Neural cell (in vitro differentiated cells): ENCODE measurements around the gene ZBTB17. TPM values are rescaled to one million over a fixed set of nuclear protein-coding genes. Genes with fewer than 3 reads are reported as not detected.

Experiments used
- H2AFZ ChIP-seq: fragments of 200-600, 300-800 bp; sonication (generic), shearing (Covaris generic); 2 replicates; pipeline ENCODE4 v1.6.0; 2014; ENCODE audit warnings: low read depth, mild to moderate bottlenecking, antibody characterized with exemption, low read length, moderate library complexity
- H3F3A ChIP-seq: fragments of 200-600 bp; shearing (Covaris generic); 2 replicates; pipeline ENCODE4 v1.6.1; 2016; ENCODE audit warnings: mild to moderate bottlenecking, moderate library complexity, mixed read lengths, antibody characterized with exemption, low read length; ENCODE audit not compliant: insufficient read depth, poor library complexity, severe bottlenecking
- H3K27ac ChIP-seq: fragments of 200-600, 300-800 bp; sonication (generic), shearing (Covaris generic); 2 replicates; pipeline ENCODE4 v1.5.1; 2014; ENCODE audit warnings: mild to moderate bottlenecking, low read length, moderate library complexity
- H3K27me3 ChIP-seq: fragments of 300-800, 200-600 bp; sonication (generic), shearing (Covaris generic); 2 replicates; pipeline ENCODE4 v1.6.0; 2014; ENCODE audit warnings: mild to moderate bottlenecking, low read depth, low read length, moderate library complexity; ENCODE audit not compliant: insufficient read depth
- H3K36me3 ChIP-seq: fragments of 300-800, 200-600 bp; sonication (generic), shearing (Covaris generic); 2 replicates; pipeline ENCODE4 v1.5.1; 2014; ENCODE audit warnings: mild to moderate bottlenecking, antibody characterized with exemption, low read length, moderate library complexity; ENCODE audit not compliant: insufficient read depth
- H3K4me2 ChIP-seq: fragments of 300-800, 200-600 bp; sonication (generic), shearing (Covaris generic); 2 replicates; pipeline ENCODE4 v1.6.0; 2014; ENCODE audit warnings: mild to moderate bottlenecking, low read length
- H3K4me3 ChIP-seq: fragments of 300-800, 200-600 bp; sonication (generic), shearing (Covaris generic); 2 replicates; pipeline ENCODE4 v1.5.1; 2014; ENCODE audit warnings: mild to moderate bottlenecking, low read length, moderate library complexity
- H3K79me2 ChIP-seq: fragments of 200-600 bp; shearing (Covaris generic); replicated peaks from 2 replicates; pipeline ENCODE4 v1.6.0; 2014; ENCODE audit warnings: mild to moderate bottlenecking, low read length, moderate library complexity; ENCODE audit not compliant: insufficient read depth
- H3K9ac ChIP-seq: fragments of 300-800, 200-600 bp; sonication (generic), shearing (Covaris generic); 2 replicates; pipeline ENCODE4 v1.6.1; 2016; ENCODE audit warnings: mild to moderate bottlenecking, low read length, mixed read lengths
- H3K9me2 ChIP-seq: fragments of 200-600 bp; shearing (Covaris generic); 2 replicates; pipeline ENCODE4 v1.6.1; 2016; ENCODE audit warnings: mild to moderate bottlenecking, low read length, mixed read lengths; ENCODE audit not compliant: insufficient read depth
- H3K9me3 ChIP-seq: fragments of 200-600, 300-800 bp; sonication (generic), shearing (Covaris generic); 2 replicates; pipeline ENCODE4 v1.6.1; 2016; ENCODE audit warnings: mild to moderate bottlenecking, mixed run types, low read length, moderate library complexity, mixed read lengths
- H4K20me1 ChIP-seq: fragments of 200-600 bp; shearing (Covaris generic); 2 replicates; pipeline ENCODE4 v1.6.1; 2016; ENCODE audit warnings: mild to moderate bottlenecking, mixed run types; ENCODE audit not compliant: insufficient read depth
- CTCF ChIP-seq: fragments of 450-650 bp; IDR thresholded peaks from 2 replicates; pipeline ENCODE4 v1.5.1; 2014; ENCODE audit warnings: antibody characterized with exemption, mild to moderate bottlenecking, moderate library complexity; ENCODE audit not compliant: poor library complexity, severe bottlenecking
- EP300 ChIP-seq: fragments of 450-650 bp; conservative IDR thresholded peaks from 2 replicates; pipeline ENCODE4 v1.6.1; 2014; ENCODE audit warnings: antibody characterized with exemption, mild to moderate bottlenecking, moderate library complexity; ENCODE audit not compliant: poor library complexity, severe bottlenecking
- EZH2 ChIP-seq: fragments of 200-600, 300-800 bp; shearing (Covaris generic), sonication (generic); IDR thresholded peaks from 2 replicates; pipeline ENCODE4 v1.6.1; 2014; ENCODE audit warnings: antibody characterized with exemption, low read length, borderline replicate concordance, mild to moderate bottlenecking; ENCODE audit not compliant: insufficient read depth, poor library complexity, severe bottlenecking
- MXI1 ChIP-seq: fragments of 450-650 bp; conservative IDR thresholded peaks from 2 replicates; pipeline ENCODE4 v1.6.1; 2014; ENCODE audit warnings: antibody characterized with exemption, mild to moderate bottlenecking; ENCODE audit not compliant: poor library complexity, severe bottlenecking
- POLR2AphosphoS5 ChIP-seq: IDR thresholded peaks from 2 replicates; pipeline ENCODE4 v1.6.1; 2012
- RAD21 ChIP-seq: fragments of 450-650 bp; conservative IDR thresholded peaks from 2 replicates; pipeline ENCODE4 v1.6.1; 2014; ENCODE audit warnings: antibody characterized with exemption, mild to moderate bottlenecking, moderate library complexity
- REST ChIP-seq: IDR thresholded peaks from 2 replicates; pipeline ENCODE4 v1.6.1; 2012; ENCODE audit warnings: borderline replicate concordance
- SMC3 ChIP-seq: fragments of 450-650 bp; conservative IDR thresholded peaks from 2 replicates; pipeline ENCODE4 v1.6.1; 2014; ENCODE audit warnings: antibody characterized with exemption, mild to moderate bottlenecking, moderate library complexity; ENCODE audit not compliant: poor library complexity
- TAF1 ChIP-seq: IDR thresholded peaks from 2 replicates; pipeline ENCODE4 v1.6.1; 2012; ENCODE audit warnings: low read depth
- polyA plus RNA-seq: library from polyadenylated mRNA; depleted of rRNA; stranded (reverse); fragments of >200 nt; gene quantifications from 2 replicates; pipeline ENCODE4 v1.2.3, GENCODE V29; 2014

ZBTB17 gene
- polyA plus RNA-seq, 1 donor from 2014 or later = 114 TPM

GRCh38 chr1:15939181-15940109 is 36.5 kb downstream of the ZBTB17 start:
- Histone ChIP-seq H3F3A (no peaks in the 10 kb centered on the region), H3K79me2 (no peaks in the 10 kb centered on the region), H3K27me3 (no peaks in the 10 kb centered on the region), H3K4me2 (no peak overlapping the region), H3K9ac (no peak overlapping the region), H3K9me3 (no peaks in the 10 kb centered on the region), H3K36me3 (peaks cover 9% of the 10 kb centered on the region), H4K20me1 (no peaks in the 10 kb centered on the region), H3K9me2 (no peaks in the 10 kb centered on the region), H2AFZ (no peak overlapping the region), H3K27ac (no peak overlapping the region), H3K4me3 (no peak overlapping the region)
- TF ChIP-seq TAF1 (no peak), SMC3 (no peak), CTCF (no peak), EZH2 (no peak), EP300 (no peak), REST (no peak), POLR2AphosphoS5 (no peak), MXI1 (no peak), RAD21 (no peak)

- Histone ChIP-seq H4K20me1 (no peaks in the 10 kb centered on the region), H2AFZ (no peak overlapping the region), H3K9me2 (no peaks in the 10 kb centered on the region), H3F3A (no peaks in the 10 kb centered on the region), H3K9me3 (no peaks in the 10 kb centered on the region), H3K27me3 (no peaks in the 10 kb centered on the region), H3K9ac (no peak overlapping the region), H3K4me3 (no peak overlapping the region), H3K79me2 (no peaks in the 10 kb centered on the region), H3K27ac (no peak overlapping the region), H3K36me3 (peaks cover 9% of the 10 kb centered on the region), H3K4me2 (no peak overlapping the region)
- TF ChIP-seq EZH2 (no peak), POLR2AphosphoS5 (peak; percentile 8), EP300 (no peak), SMC3 (no peak), REST (no peak), TAF1 (no peak), MXI1 (no peak)
These were observed 37.2 kb downstream of the ZBTB17 start for GRCh38 chr1:15938628-15939161.
